ENCODE results near the gene ARL15.

Gene ARL15

GRCh38 chr5:53878015-53878414 is 432.4 kb downstream of the ARL15 start:
- H2AK5ac ChIP-seq (ENCODE audit: low read depth, low read length): no peak overlapping the region
- no peak overlapping the region for H2BK5ac ChIP-seq (ENCODE audit: low read length)
- no peak overlapping the region for H3K27ac ChIP-seq (replicated peaks; ENCODE audit: low read length)
- no peaks in the 10 kb centered on the region for H3K79me1 ChIP-seq (ENCODE audit: low read depth, low read length)
- no peak overlapping the region for H3K9ac ChIP-seq (ENCODE audit: low read depth, low read length, poor library complexity)
- H2AFZ ChIP-seq (ENCODE audit: low read length): no peak overlapping the region
- H3K23ac ChIP-seq (ENCODE audit: low read depth, low read length, poor library complexity): no peak overlapping the region
- 100% methylated on average over 1 of the region's 2 CpGs for WGBS, 2 donors (ENCODE audit: extremely low coverage in 2 of 2, insufficient read length in 2 of 2, insufficient replicate concordance in 1 of 2)
- no peak overlapping the region for H4K91ac ChIP-seq (ENCODE audit: low read depth, low read length, poor library complexity)
- H2BK12ac ChIP-seq (ENCODE audit: low read length): no peak overlapping the region
- H3K36me3 ChIP-seq (replicated peaks in 1 of 2; ENCODE audit: control insufficient read depth in 2 of 2, insufficient read depth in 2 of 2, low read length in 2 of 2): no peaks in the 10 kb centered on the region
- H4K8ac ChIP-seq (ENCODE audit: low read depth, low read length): no peak overlapping the region
- DNase-seq (ENCODE audit: low spot score): no peak
- H3K9me3 ChIP-seq (replicated peaks in 1 of 2; ENCODE audit: control insufficient read depth in 2 of 2, insufficient read depth in 1 of 2, low read depth in 1 of 2, low read length in 2 of 2): peaks cover 0 to 8% of the 10 kb centered on the region in 2 donors
- H3K4me3 ChIP-seq (ENCODE audit: low read length in 2 of 2): no peak overlapping the region
- no peak overlapping the region for H3K4me2 ChIP-seq (ENCODE audit: insufficient read depth, low read length, poor library complexity, severe bottlenecking)
- no peak overlapping the region for H3K18ac ChIP-seq (ENCODE audit: low read length)
- no peak overlapping the region for H3K14ac ChIP-seq (ENCODE audit: low read length)
- no peak overlapping the region for H2BK120ac ChIP-seq (ENCODE audit: low read depth, low read length)
- no peaks in the 10 kb centered on the region for H3K27me3 ChIP-seq (ENCODE audit: control insufficient read depth in 3 of 3, insufficient read depth in 3 of 3, low read depth in 1 of 3, low read length in 3 of 3)
- H2BK15ac ChIP-seq (ENCODE audit: low read length): no peak overlapping the region
- peaks cover 6 to 7% of the 10 kb centered on the region in 2 donors for H3K4me1 ChIP-seq (ENCODE audit: control insufficient read depth in 2 of 2, insufficient read depth in 1 of 2, low read depth in 1 of 2, low read length in 2 of 2)
- no peak overlapping the region for H3K4ac ChIP-seq (ENCODE audit: low read length)

- H3K14ac ChIP-seq (ENCODE audit: low read length): no peak overlapping the region
- H3K27ac ChIP-seq (replicated peaks; ENCODE audit: low read length): no peak overlapping the region
- H4K91ac ChIP-seq (ENCODE audit: low read depth, low read length, poor library complexity): no peak overlapping the region
- no peaks in the 10 kb centered on the region for H3K36me3 ChIP-seq (replicated peaks in 1 of 2; ENCODE audit: control insufficient read depth in 2 of 2, insufficient read depth in 2 of 2, low read length in 2 of 2)
- no peak overlapping the region for H3K9ac ChIP-seq (ENCODE audit: low read depth, low read length, poor library complexity)
- no peaks in the 10 kb centered on the region for H3K27me3 ChIP-seq (ENCODE audit: control insufficient read depth in 3 of 3, insufficient read depth in 3 of 3, low read depth in 1 of 3, low read length in 3 of 3)
- H3K23ac ChIP-seq (ENCODE audit: low read depth, low read length, poor library complexity): no peak overlapping the region
- H2AK5ac ChIP-seq (ENCODE audit: low read depth, low read length): no peak overlapping the region
- no CpG with 5 or more reads among the region's 2 CpGs for WGBS, 2 donors (ENCODE audit: extremely low coverage in 2 of 2, insufficient read length in 2 of 2, insufficient replicate concordance in 1 of 2)
- peaks cover 0 to 8% of the 10 kb centered on the region in 2 donors for H3K9me3 ChIP-seq (replicated peaks in 1 of 2; ENCODE audit: control insufficient read depth in 2 of 2, insufficient read depth in 1 of 2, low read depth in 1 of 2, low read length in 2 of 2)
- no peak overlapping the region for H2BK15ac ChIP-seq (ENCODE audit: low read length)
- H3K4me3 ChIP-seq (ENCODE audit: low read length in 2 of 2): no peak overlapping the region
- no peak overlapping the region for H2AFZ ChIP-seq (ENCODE audit: low read length)
- no peak overlapping the region for H2BK120ac ChIP-seq (ENCODE audit: low read depth, low read length)
- H2BK5ac ChIP-seq (ENCODE audit: low read length): no peak overlapping the region
- H3K4me2 ChIP-seq (ENCODE audit: insufficient read depth, low read length, poor library complexity, severe bottlenecking): no peak overlapping the region
- H3K4me1 ChIP-seq (ENCODE audit: control insufficient read depth in 2 of 2, insufficient read depth in 1 of 2, low read depth in 1 of 2, low read length in 2 of 2): peaks cover 0 to 3% of the 10 kb centered on the region in 2 donors
- H3K18ac ChIP-seq (ENCODE audit: low read length): no peak overlapping the region
- no peaks in the 10 kb centered on the region for H3K79me1 ChIP-seq (ENCODE audit: low read depth, low read length)
- H4K8ac ChIP-seq (ENCODE audit: low read depth, low read length): no peak overlapping the region
- H3K4ac ChIP-seq (ENCODE audit: low read length): no peak overlapping the region
- DNase-seq (ENCODE audit: low spot score): no peak
- H2BK12ac ChIP-seq (ENCODE audit: low read length): no peak overlapping the region
These were observed 433.1 kb downstream of the ARL15 start for GRCh38 chr5:53877243-53877642.

- no peak for DNase-seq (ENCODE audit: low spot score)
- Histone ChIP-seq H2AK5ac (ENCODE audit: low read depth, low read length) (no peak overlapping the region), H3K4me3 (ENCODE audit: low read length in 2 of 2) (no peak overlapping the region), H2BK120ac (ENCODE audit: low read depth, low read length) (no peak overlapping the region), H4K91ac (ENCODE audit: low read depth, low read length, poor library complexity) (no peak overlapping the region), H2AFZ (ENCODE audit: low read length) (no peak overlapping the region), H3K27ac (replicated peaks; ENCODE audit: low read length) (no peak overlapping the region), H3K4me2 (ENCODE audit: insufficient read depth, low read length, poor library complexity, severe bottlenecking) (no peak overlapping the region), H3K4ac (ENCODE audit: low read length) (no peak overlapping the region), H3K23ac (ENCODE audit: low read depth, low read length, poor library complexity) (no peak overlapping the region), H3K18ac (ENCODE audit: low read length) (no peak overlapping the region), H3K79me1 (ENCODE audit: low read depth, low read length) (no peaks in the 10 kb centered on the region), H3K9me3 (replicated peaks in 1 of 2; ENCODE audit: control insufficient read depth in 2 of 2, insufficient read depth in 1 of 2, low read depth in 1 of 2, low read length in 2 of 2) (peaks cover 0 to 8% of the 10 kb centered on the region in 2 donors), H2BK12ac (ENCODE audit: low read length) (no peak overlapping the region), H3K9ac (ENCODE audit: low read depth, low read length, poor library complexity) (no peak overlapping the region), H3K27me3 (ENCODE audit: control insufficient read depth in 3 of 3, insufficient read depth in 3 of 3, low read depth in 1 of 3, low read length in 3 of 3) (no peaks in the 10 kb centered on the region), H3K14ac (ENCODE audit: low read length) (no peak overlapping the region), H3K4me1 (ENCODE audit: control insufficient read depth in 2 of 2, insufficient read depth in 1 of 2, low read depth in 1 of 2, low read length in 2 of 2) (peaks cover 0 to under 1% of the 10 kb centered on the region in 2 donors), H2BK15ac (ENCODE audit: low read length) (no peak overlapping the region), H3K36me3 (replicated peaks in 1 of 2; ENCODE audit: control insufficient read depth in 2 of 2, insufficient read depth in 2 of 2, low read length in 2 of 2) (no peaks in the 10 kb centered on the region), H2BK5ac (ENCODE audit: low read length) (no peak overlapping the region), H4K8ac (ENCODE audit: low read depth, low read length) (no peak overlapping the region)
- WGBS, 2 donors (ENCODE audit: extremely low coverage in 2 of 2, insufficient read length in 2 of 2, insufficient replicate concordance in 1 of 2): no CpG with 5 or more reads among the region's 1 CpG
These were observed 436.0 kb downstream of the ARL15 start for GRCh38 chr5:53874409-53874808.

- H3K4me1 ChIP-seq (ENCODE audit: control insufficient read depth in 2 of 2, insufficient read depth in 1 of 2, low read depth in 1 of 2, low read length in 2 of 2): no peaks in the 10 kb centered on the region
- H3K14ac ChIP-seq (ENCODE audit: low read length): no peak overlapping the region
- H3K23ac ChIP-seq (ENCODE audit: low read depth, low read length, poor library complexity): no peak overlapping the region
- H2BK5ac ChIP-seq (ENCODE audit: low read length): no peak overlapping the region
- no peak overlapping the region for H4K91ac ChIP-seq (ENCODE audit: low read depth, low read length, poor library complexity)
- H3K4me3 ChIP-seq (ENCODE audit: low read length in 2 of 2): no peak overlapping the region
- H3K27ac ChIP-seq (replicated peaks; ENCODE audit: low read length): no peak overlapping the region
- H2BK12ac ChIP-seq (ENCODE audit: low read length): no peak overlapping the region
- peaks cover 0 to 8% of the 10 kb centered on the region in 2 donors for H3K9me3 ChIP-seq (replicated peaks in 1 of 2; ENCODE audit: control insufficient read depth in 2 of 2, insufficient read depth in 1 of 2, low read depth in 1 of 2, low read length in 2 of 2)
- H3K18ac ChIP-seq (ENCODE audit: low read length): no peak overlapping the region
- no peaks in the 10 kb centered on the region for H3K79me1 ChIP-seq (ENCODE audit: low read depth, low read length)
- WGBS, 2 donors (ENCODE audit: extremely low coverage in 2 of 2, insufficient read length in 2 of 2, insufficient replicate concordance in 1 of 2): no CpG with 5 or more reads among the region's 3 CpGs
- no peaks in the 10 kb centered on the region for H3K36me3 ChIP-seq (replicated peaks in 1 of 2; ENCODE audit: control insufficient read depth in 2 of 2, insufficient read depth in 2 of 2, low read length in 2 of 2)
- no peak overlapping the region for H3K4me2 ChIP-seq (ENCODE audit: insufficient read depth, low read length, poor library complexity, severe bottlenecking)
- H3K4ac ChIP-seq (ENCODE audit: low read length): no peak overlapping the region
- H2AK5ac ChIP-seq (ENCODE audit: low read depth, low read length): no peak overlapping the region
- no peak overlapping the region for H4K8ac ChIP-seq (ENCODE audit: low read depth, low read length)
- no peak overlapping the region for H2AFZ ChIP-seq (ENCODE audit: low read length)
- H2BK15ac ChIP-seq (ENCODE audit: low read length): no peak overlapping the region
- no peaks in the 10 kb centered on the region for H3K27me3 ChIP-seq (ENCODE audit: control insufficient read depth in 3 of 3, insufficient read depth in 3 of 3, low read depth in 1 of 3, low read length in 3 of 3)
- DNase-seq (ENCODE audit: low spot score): no peak
- no peak overlapping the region for H3K9ac ChIP-seq (ENCODE audit: low read depth, low read length, poor library complexity)
- H2BK120ac ChIP-seq (ENCODE audit: low read depth, low read length): no peak overlapping the region
These were observed 437.1 kb downstream of the ARL15 start for GRCh38 chr5:53873235-53873634.

Data from neuronal stem cell (in vitro differentiated cells).